Coronary artery (tissue), 2 donors: ENCODE data around the gene BCR.

ENCODE experiments used
- DNase-seq: peaks from one replicate; pipeline ENCODE4 v3.0.0-alpha.2; 2017; ENCODE audit warnings: low spot score
- H3K27ac ChIP-seq, 2 donors: fragments of 200-600 bp; sonication (generic); one replicate each; pipeline ENCODE4 v1.5.1; 2016 to 2019
- H3K4me3 ChIP-seq: fragments of 200-600 bp; sonication (generic); 2 replicates; pipeline ENCODE4 v1.5.1; 2016; ENCODE audit warnings: mild to moderate bottlenecking, moderate library complexity
- TF ChIP-seq, protein P1 (sequence below): fragments of 200-600 bp; sonication (generic); IDR thresholded peaks from one replicate; pipeline ENCODE4 v1.5.1; 2019; ENCODE audit warnings: antibody characterized with exemption

BCR gene

DNA sequence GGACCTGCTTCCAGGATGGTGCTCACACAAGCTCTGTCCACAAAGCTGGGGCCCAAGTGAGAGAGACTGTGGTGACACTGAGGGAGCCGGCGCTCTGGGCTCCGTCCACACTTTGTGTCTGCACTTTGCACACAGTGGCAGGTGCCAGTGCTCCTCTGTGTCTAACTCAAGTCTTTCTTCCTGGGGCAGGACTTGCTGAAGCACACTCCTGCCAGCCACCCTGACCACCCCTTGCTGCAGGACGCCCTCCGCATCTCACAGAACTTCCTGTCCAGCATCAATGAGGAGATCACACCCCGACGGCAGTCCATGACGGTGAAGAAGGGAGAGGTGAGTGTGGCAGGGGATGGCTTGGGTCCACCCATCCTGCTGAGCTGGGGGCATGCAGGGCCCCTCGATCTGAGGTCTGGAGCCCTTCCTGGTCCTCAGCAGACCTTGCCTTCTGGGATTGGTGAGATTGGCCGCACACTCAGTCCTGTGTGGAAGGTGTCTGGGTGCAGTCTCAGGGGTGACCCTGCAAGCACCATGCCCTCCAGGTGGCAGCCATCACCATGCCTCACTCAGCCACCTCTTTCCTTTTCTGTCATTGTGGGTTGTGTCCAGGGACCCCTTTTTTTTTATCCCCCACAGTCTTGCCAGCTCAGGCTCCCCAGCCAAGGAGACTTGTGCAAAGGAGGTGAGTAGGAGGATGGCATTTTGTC is 93.3 kb downstream of the BCR start:
- no peak for DNase-seq
- Histone ChIP-seq H3K4me3 (no peak overlapping the region), H3K27ac (no peak overlapping the region)
- TF ChIP-seq, protein P1, sequence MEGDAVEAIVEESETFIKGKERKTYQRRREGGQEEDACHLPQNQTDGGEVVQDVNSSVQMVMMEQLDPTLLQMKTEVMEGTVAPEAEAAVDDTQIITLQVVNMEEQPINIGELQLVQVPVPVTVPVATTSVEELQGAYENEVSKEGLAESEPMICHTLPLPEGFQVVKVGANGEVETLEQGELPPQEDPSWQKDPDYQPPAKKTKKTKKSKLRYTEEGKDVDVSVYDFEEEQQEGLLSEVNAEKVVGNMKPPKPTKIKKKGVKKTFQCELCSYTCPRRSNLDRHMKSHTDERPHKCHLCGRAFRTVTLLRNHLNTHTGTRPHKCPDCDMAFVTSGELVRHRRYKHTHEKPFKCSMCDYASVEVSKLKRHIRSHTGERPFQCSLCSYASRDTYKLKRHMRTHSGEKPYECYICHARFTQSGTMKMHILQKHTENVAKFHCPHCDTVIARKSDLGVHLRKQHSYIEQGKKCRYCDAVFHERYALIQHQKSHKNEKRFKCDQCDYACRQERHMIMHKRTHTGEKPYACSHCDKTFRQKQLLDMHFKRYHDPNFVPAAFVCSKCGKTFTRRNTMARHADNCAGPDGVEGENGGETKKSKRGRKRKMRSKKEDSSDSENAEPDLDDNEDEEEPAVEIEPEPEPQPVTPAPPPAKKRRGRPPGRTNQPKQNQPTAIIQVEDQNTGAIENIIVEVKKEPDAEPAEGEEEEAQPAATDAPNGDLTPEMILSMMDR = no peak

DNA sequence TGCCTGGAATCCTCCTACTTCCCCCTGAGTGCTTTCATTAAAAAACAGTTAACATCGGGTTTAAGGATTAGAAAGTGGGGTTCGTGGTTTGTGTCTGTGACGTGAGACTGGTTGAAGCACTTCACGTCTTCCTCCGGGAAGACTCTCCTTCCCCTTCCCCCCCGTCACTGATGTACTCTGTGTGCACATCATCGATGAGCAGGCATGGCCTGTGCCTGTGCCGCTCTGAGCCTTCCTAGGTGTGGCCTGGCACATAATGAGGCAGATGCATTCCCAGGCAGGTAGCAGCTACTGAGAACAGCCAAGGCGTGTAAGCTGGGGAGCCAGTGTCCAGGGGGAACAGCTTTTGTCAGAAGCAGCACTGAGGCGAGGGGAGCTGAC is 93.8 kb downstream of the BCR start:
- TF ChIP-seq, protein P1 = no peak
- no peak for DNase-seq

DNA sequence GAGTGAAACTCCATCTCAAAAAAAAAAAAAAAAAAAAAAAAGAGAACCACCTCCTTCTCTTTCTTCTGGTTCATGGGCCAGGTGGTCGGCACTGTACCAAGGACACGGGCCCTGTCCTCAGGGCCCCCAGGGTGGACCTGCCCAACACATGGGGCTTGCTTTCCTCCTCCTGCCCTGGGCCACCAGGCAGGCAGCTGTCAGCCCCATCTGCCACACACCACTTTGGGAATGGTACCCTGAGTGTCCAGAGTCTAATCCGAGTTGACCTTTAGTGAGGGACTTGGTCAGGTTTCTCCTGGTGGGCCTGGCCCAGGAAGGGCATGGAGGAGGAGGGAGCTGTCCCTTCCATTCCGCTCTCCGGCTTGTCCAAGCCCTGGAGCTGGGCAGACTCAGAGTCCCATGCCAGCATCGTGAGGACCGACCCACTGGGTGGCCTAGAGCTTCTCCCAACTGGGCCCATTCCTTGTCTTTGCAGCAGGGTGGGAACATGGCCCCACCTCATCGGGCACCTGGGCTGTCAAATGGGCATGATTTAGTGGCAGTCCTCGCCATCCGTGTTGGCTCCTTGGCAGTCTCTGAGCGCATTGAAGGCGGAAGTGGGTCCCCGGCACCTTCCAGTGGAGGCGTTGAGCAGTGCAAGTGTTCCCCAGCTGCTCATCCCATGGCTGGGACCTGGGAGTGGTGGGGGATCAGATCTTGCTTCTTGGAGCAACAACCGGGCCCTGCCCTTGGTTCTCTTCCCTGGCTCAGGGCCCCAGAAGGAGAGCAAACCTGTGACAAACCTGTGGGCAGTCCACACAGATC is 94.8 kb downstream of the BCR start:
- Histone ChIP-seq H3K27ac (no peak overlapping the region), H3K4me3 (no peak overlapping the region)
- TF ChIP-seq, protein P1 = no peak
- no peak for DNase-seq

More for the DNA sequence above, 93.8 kb downstream of the BCR start:
- H3K27ac ChIP-seq = no peak overlapping the region
- H3K4me3 ChIP-seq = no peak overlapping the region

DNA sequence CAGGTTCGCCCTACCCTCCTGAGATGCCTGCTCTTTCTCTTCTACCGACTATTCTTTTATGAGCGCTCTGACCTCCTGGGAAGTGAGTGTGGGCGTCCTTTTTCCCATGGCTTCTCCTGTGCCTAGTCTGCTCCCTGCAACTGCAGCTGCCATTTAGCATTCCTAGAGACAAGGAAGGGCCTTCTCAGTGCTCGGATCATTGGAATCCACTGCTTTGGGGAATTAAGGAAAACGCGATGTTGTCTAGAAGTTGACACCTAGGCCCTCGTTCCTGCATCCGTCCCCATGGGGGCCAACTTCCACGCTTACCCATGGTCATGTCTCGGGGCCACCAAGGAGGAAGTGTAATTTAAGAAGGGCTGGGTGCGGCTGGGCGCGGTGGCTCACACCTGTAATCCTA is 95.4 kb downstream of the BCR start:
- no peak for DNase-seq
- no peak overlapping the region for H3K27ac ChIP-seq
- TF ChIP-seq, protein P1 = no peak
- no peak overlapping the region for H3K4me3 ChIP-seq

DNA sequence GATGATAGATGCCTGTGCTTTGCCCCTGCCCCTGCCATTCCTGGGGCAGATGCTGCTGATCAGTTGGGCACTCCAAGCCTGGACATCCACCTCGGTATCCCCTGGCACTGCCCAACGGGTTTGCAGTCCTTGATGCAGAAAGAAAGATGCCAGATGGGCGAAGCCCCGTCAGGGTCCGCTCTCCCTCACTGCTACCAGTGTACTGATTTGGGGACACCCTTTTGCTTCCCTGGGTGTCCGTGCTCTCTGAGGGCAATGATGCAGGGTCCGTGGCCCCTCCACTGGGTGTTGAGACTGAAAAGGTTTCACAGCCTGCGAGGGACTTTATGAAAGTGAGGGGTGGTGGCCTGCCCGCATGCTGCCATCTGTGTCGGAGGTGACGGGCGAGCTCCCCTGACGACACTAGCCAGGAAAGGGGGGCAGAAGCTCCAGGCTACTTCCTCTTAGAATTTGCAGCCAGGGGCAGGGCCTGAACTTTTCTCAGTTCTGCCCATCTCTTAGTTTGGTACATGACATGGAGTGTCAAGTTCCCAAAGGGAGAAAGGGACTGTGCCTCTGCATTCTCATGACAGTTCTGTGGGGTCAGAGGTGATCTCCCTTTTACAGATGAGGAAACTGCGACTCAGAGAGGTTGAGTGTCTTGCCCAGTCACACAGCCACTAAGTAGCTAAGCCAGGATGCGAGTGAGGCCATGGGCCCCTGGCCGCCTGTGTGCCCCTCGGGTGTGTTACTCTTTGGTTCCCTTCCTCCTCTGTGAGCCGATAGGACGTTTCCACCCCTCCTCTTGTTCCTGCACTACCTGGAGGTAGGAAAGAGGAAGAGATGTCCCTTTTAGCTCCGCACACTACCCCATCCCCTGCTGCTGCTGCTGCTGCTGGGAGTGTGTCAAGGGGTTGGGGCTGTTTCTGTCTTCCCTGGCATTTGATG is 96.6 kb downstream of the BCR start:
- H3K4me3 ChIP-seq = no peak overlapping the region
- DNase-seq = no peak
- TF ChIP-seq, protein P1 = no peak
- H3K27ac ChIP-seq = peak overlapping the region in 1 of 2 donors; percentile 2

DNA sequence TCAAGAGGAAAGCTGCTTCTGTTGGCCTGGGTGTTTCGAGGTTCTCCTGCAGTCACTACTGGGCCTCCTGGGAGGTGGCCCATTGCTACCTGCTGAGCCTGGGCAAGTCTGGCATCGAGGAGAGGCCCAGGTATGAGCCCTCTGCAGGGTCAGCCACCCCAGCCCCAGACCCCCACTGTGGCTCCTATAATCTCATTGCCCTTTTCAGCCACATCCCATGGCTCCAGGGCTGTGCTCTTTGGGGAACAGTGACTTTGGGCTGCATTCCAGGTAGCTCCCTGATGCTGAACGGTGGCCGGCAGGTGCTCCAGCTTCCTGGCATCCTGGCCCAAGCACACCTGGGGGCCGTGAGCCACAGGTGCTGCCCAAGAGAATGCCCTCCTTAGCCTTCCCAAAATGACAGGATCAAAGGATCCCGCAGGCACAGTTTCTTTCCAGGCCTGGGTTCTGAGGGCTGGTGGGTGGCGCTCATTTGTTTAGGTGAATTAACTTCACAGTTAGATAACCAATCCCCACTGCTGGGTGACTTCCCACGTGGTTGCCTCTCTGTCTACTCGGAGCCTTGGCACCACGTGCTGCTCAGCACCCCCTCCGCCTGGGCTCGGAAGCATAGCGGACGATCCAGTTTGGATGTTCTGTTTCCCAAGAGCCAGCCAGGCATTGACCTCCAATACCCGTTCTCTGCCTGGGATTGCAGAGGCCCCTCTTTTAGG is 97.4 kb downstream of the BCR start:
- TF ChIP-seq, protein P1 = no peak
- peak overlapping the region in 1 of 2 donors; percentile 92 for H3K27ac ChIP-seq
- no peak overlapping the region for H3K4me3 ChIP-seq
- DNase-seq = no peak
